ENCODE data around the gene NXPE1.

The NXPE1 gene

GRCh38 chr11:114511538-114511937, 48.1 kb downstream of the NXPE1 start:
- no peak for TF ChIP-seq ZNF274 (IDR thresholded peaks at IDR 0.05; ENCODE audit: low read depth, low read length)
- H3K4me3 ChIP-seq (ENCODE audit: low read length), result no peak overlapping the region

- TF ChIP-seq ZNF274 (IDR thresholded peaks at IDR 0.05; ENCODE audit: low read depth, low read length), result no peak
- H3K4me3 ChIP-seq (ENCODE audit: low read length), result no peak overlapping the region
Observed at GRCh38 chr11:114511079-114511478, 48.6 kb downstream of the NXPE1 start.

- H3K4me3 ChIP-seq (ENCODE audit: low read length), result no peak overlapping the region
- TF ChIP-seq ZNF274 (IDR thresholded peaks at IDR 0.05; ENCODE audit: low read depth, low read length), result no peak
Observed at GRCh38 chr11:114501901-114502300, 57.8 kb downstream of the NXPE1 start.

GRCh38 chr11:114499756-114500155, 59.9 kb downstream of the NXPE1 start:
- TF ChIP-seq ZNF274 (IDR thresholded peaks at IDR 0.05; ENCODE audit: low read depth, low read length), result no peak
- H3K4me3 ChIP-seq (ENCODE audit: low read length), result no peak overlapping the region

GRCh38 chr11:114496915-114497314, 62.8 kb downstream of the NXPE1 start:
- no peak for TF ChIP-seq ZNF274 (IDR thresholded peaks at IDR 0.05; ENCODE audit: low read depth, low read length)
- no peak overlapping the region for H3K4me3 ChIP-seq (ENCODE audit: low read length)

- TF ChIP-seq ZNF274 (IDR thresholded peaks at IDR 0.05; ENCODE audit: low read depth, low read length), result no peak
Observed at GRCh38 chr11:114483929-114484328, 75.8 kb downstream of the NXPE1 start.

GRCh38 chr11:114482114-114482513, 77.6 kb downstream of the NXPE1 start:
- no peak overlapping the region for H3K4me3 ChIP-seq (ENCODE audit: low read length)
- TF ChIP-seq ZNF274 (IDR thresholded peaks at IDR 0.05; ENCODE audit: low read depth, low read length), result no peak

More at GRCh38 chr11:114483929-114484328, 75.8 kb downstream of the NXPE1 start:
- H3K4me3 ChIP-seq (ENCODE audit: low read length), result no peak overlapping the region

GRCh38 chr11:114479331-114479730, 80.3 kb downstream of the NXPE1 start:
- no peak overlapping the region for H3K4me3 ChIP-seq (ENCODE audit: low read length)
- no peak for TF ChIP-seq ZNF274 (IDR thresholded peaks at IDR 0.05; ENCODE audit: low read depth, low read length)

- no peak for TF ChIP-seq ZNF274 (IDR thresholded peaks at IDR 0.05; ENCODE audit: low read depth, low read length)
Observed at GRCh38 chr11:114478768-114479167, 80.9 kb downstream of the NXPE1 start.

GRCh38 chr11:114478001-114478410, 81.7 kb downstream of the NXPE1 start:
- H3K4me3 ChIP-seq (ENCODE audit: low read length), result no peak overlapping the region
- TF ChIP-seq ZNF274 (IDR thresholded peaks at IDR 0.05; ENCODE audit: low read depth, low read length), result no peak

More at GRCh38 chr11:114478768-114479167, 80.9 kb downstream of the NXPE1 start:
- no peak overlapping the region for H3K4me3 ChIP-seq (ENCODE audit: low read length)

- TF ChIP-seq ZNF274 (IDR thresholded peaks at IDR 0.05; ENCODE audit: low read depth, low read length), result no peak
- H3K4me3 ChIP-seq (ENCODE audit: low read length), result no peak overlapping the region
Observed at GRCh38 chr11:114472661-114473060, 87.0 kb downstream of the NXPE1 start.

Data from GM08714 (cell line).